Activated CD8-positive, alpha-beta T cell treated with anti-CD3 and anti-CD28 coated beads, Interleukin-2, amount 10 ng/mL, durations not matched to agents 7 days and 5 days (primary cell): ENCODE data around the gene INTS13. TPM values are rescaled to one million over a fixed set of nuclear protein-coding genes. Genes with fewer than 3 reads are reported as not detected.

Source experiments
- ATAC-seq: fragments of 150-1000 bp; cut with Tn5 transposase; one replicate; pipeline ENCODE4 v1.10.0; 2021; ENCODE audit warnings: moderate library complexity
- CTCF ChIA-PET: fragments of 350-600 bp; sonication (Branson Sonifier 250); formaldehyde crosslinking; loops from one replicate; lab custom pipeline; 2021; ENCODE audit warnings: antibody characterized with exemption; lab: Charles Lee
- POLR2A ChIA-PET: fragments of 350-600 bp; sonication (Branson Sonifier 250); formaldehyde crosslinking; loops from one replicate; lab custom pipeline; 2021; ENCODE audit warnings: antibody characterized with exemption; lab: Charles Lee
- DNase-seq: peaks from one replicate; pipeline ENCODE4 v3.0.0-alpha.2; 2020
- H3K27ac Mint-ChIP-seq: one replicate; pipeline ENCODE4 v1.8.0; 2021; ENCODE audit warnings: mild to moderate bottlenecking, mixed read lengths
- H3K27me3 Mint-ChIP-seq: one replicate; pipeline ENCODE4 v1.8.0; 2021; ENCODE audit warnings: low read depth, mixed read lengths
- H3K36me3 Mint-ChIP-seq: one replicate; pipeline ENCODE4 v1.8.0; 2021; ENCODE audit warnings: low read depth, mixed read lengths
- H3K4me1 Mint-ChIP-seq: one replicate; pipeline ENCODE4 v1.8.0; 2021; ENCODE audit warnings: low read depth, mixed read lengths
- H3K4me3 Mint-ChIP-seq: one replicate; pipeline ENCODE4 v1.8.0; 2021; ENCODE audit warnings: mild to moderate bottlenecking, mixed read lengths
- H3K9me3 Mint-ChIP-seq: one replicate; pipeline ENCODE4 v1.8.0; 2022; ENCODE audit warnings: mixed read lengths; ENCODE audit not compliant: insufficient read depth
- total RNA-seq, 2 experiments: library from RNA; stranded (reverse); gene quantifications; one replicate each; pipeline ENCODE4 v1.2.3, GENCODE V29; 2021

Gene INTS13
- total RNA-seq, 2 experiments from 2014 or later = 52.8 to 58.3 TPM

GRCh38 chr12:26953447-26953846 lies 15.7 kb upstream of the INTS13 start:
- no peaks in the 10 kb centered on the region for H3K27me3 Mint-ChIP-seq
- CTCF ChIA-PET = interaction anchor here (1.4 kb wide), 2 partner anchors 11 to 12 kb away, joined by 5 to 6 read pairs; no protein-coding TSS in a partner anchor
- no peak for ATAC-seq

GRCh38 chr12:26948309-26948708 lies 10.5 kb upstream of the INTS13 start:
- CTCF ChIA-PET = no interaction called here
- no peak overlapping the region for H3K27ac Mint-ChIP-seq
- H3K9me3 Mint-ChIP-seq = peaks cover 25% of the 10 kb centered on the region
- ATAC-seq = no peak
- POLR2A ChIA-PET = no interaction called here
- H3K4me3 Mint-ChIP-seq = no peak overlapping the region
- H3K4me1 Mint-ChIP-seq = peaks cover 56% of the 10 kb centered on the region
- peaks cover 70% of the 10 kb centered on the region for H3K36me3 Mint-ChIP-seq
- H3K27me3 Mint-ChIP-seq = no peaks in the 10 kb centered on the region
- DNase-seq = no peak

More at GRCh38 chr12:26953447-26953846, 15.7 kb upstream of the INTS13 start:
- no peak for DNase-seq
- no peak overlapping the region for H3K27ac Mint-ChIP-seq
- peaks cover 2% of the 10 kb centered on the region for H3K9me3 Mint-ChIP-seq
- H3K4me1 Mint-ChIP-seq = peaks cover 29% of the 10 kb centered on the region
- peaks cover 58% of the 10 kb centered on the region for H3K36me3 Mint-ChIP-seq
- POLR2A ChIA-PET = no interaction called here
- H3K4me3 Mint-ChIP-seq = no peak overlapping the region

- Mint-ChIP-seq H3K27me3 (no peaks in the 10 kb centered on the region), H3K27ac (peak overlapping the region; percentile 94), H3K4me3 (peak overlapping the region; percentile 95), H3K36me3 (peaks cover 51% of the 10 kb centered on the region), H3K9me3 (peaks cover 8% of the 10 kb centered on the region), H3K4me1 (peaks cover 47% of the 10 kb centered on the region)
- no peak for ATAC-seq
- CTCF ChIA-PET = interaction anchor here (1.0 to 3.4 kb wide), 4 partner anchors 13 to 108 kb away, joined by 3 to 13 read pairs (median 5); partner anchors contain the start of genes ITPR2 and TM7SF3
- no peak for DNase-seq
- POLR2A ChIA-PET = interaction anchor here (2.0 kb wide), 1 partner anchor 73 kb away, joined by 9 read pairs; the partner anchor contains the start of gene TM7SF3
Measured at GRCh38 chr12:26941215-26941594, 3.4 kb upstream of the INTS13 start.

- DNase-seq (peak; percentile 39), ATAC-seq (no peak)
- H3K4me1 Mint-ChIP-seq = peaks cover 48% of the 10 kb centered on the region
- H3K9me3 Mint-ChIP-seq = peaks cover 3% of the 10 kb centered on the region
- peaks cover 51% of the 10 kb centered on the region for H3K36me3 Mint-ChIP-seq
- H3K27me3 Mint-ChIP-seq = no peaks in the 10 kb centered on the region
- peak overlapping the region; percentile 94 for H3K27ac Mint-ChIP-seq
- CTCF ChIA-PET = interaction anchor here (1.0 to 3.4 kb wide), 4 partner anchors 14 to 108 kb away, joined by 3 to 13 read pairs (median 5); partner anchors contain the start of genes ITPR2 and TM7SF3
- POLR2A ChIA-PET = interaction anchor here (2.0 kb wide), 1 partner anchor 73 kb away, joined by 9 read pairs; the partner anchor contains the start of gene TM7SF3
- H3K4me3 Mint-ChIP-seq = peak overlapping the region; percentile 95
Measured at GRCh38 chr12:26940516-26941214, 2.9 kb upstream of the INTS13 start.

- peaks cover 53% of the 10 kb centered on the region for H3K36me3 Mint-ChIP-seq
- H3K27me3 Mint-ChIP-seq = no peaks in the 10 kb centered on the region
- H3K9me3 Mint-ChIP-seq = peaks cover 3% of the 10 kb centered on the region
- CTCF ChIA-PET = interaction anchor here (0.7 kb wide), 1 partner anchor 108 kb away, joined by 3 read pairs; no protein-coding TSS in a partner anchor
- no peak for ATAC-seq
- peak overlapping the region; percentile 95 for H3K4me3 Mint-ChIP-seq
- peak overlapping the region; percentile 34 for H3K27ac Mint-ChIP-seq
- DNase-seq = no peak
- H3K4me1 Mint-ChIP-seq = peaks cover 53% of the 10 kb centered on the region
- POLR2A ChIA-PET = interaction anchor here (1.7 kb wide), 1 partner anchor 108 kb away, joined by 4 read pairs; no protein-coding TSS in a partner anchor
Measured at GRCh38 chr12:26939953-26940352, 2.2 kb upstream of the INTS13 start.

- POLR2A ChIA-PET = interaction anchor here (1.2 to 1.7 kb wide), 2 partner anchors 15 to 107 kb away, joined by 3 to 4 read pairs; no protein-coding TSS in a partner anchor
- Mint-ChIP-seq H3K9me3 (peaks cover 3% of the 10 kb centered on the region), H3K27me3 (no peaks in the 10 kb centered on the region), H3K36me3 (peaks cover 56% of the 10 kb centered on the region), H3K27ac (peak overlapping the region; percentile 98), H3K4me1 (peaks cover 57% of the 10 kb centered on the region), H3K4me3 (peak overlapping the region; percentile 95)
- no peak for DNase-seq
- CTCF ChIA-PET = interaction anchor here (0.7 to 1.0 kb wide), 2 partner anchors 75 to 107 kb away, joined by 3 to 4 read pairs; partner anchors contain the start of gene TM7SF3
- no peak for ATAC-seq
Measured at GRCh38 chr12:26939192-26939832, 1.5 kb upstream of the INTS13 start.

GRCh38 chr12:26938701-26939062 lies 901 bp upstream of the INTS13 start:
- peak; percentile 44 for DNase-seq
- Mint-ChIP-seq H3K27me3 (no peaks in the 10 kb centered on the region), H3K9me3 (no peaks in the 10 kb centered on the region), H3K27ac (peak overlapping the region; percentile 98), H3K36me3 (peaks cover 54% of the 10 kb centered on the region), H3K4me1 (peaks cover 54% of the 10 kb centered on the region), H3K4me3 (peak overlapping the region; percentile 95)
- no peak for ATAC-seq
- ChIA-PET CTCF (interaction anchor here (1.0 kb wide), 1 partner anchor 75 kb away, joined by 4 read pairs; the partner anchor contains the start of gene TM7SF3), POLR2A (interaction anchor here (1.2 to 1.7 kb wide), 2 partner anchors 16 to 107 kb away, joined by 3 to 4 read pairs; no protein-coding TSS in a partner anchor)

- Mint-ChIP-seq H3K27me3 (no peaks in the 10 kb centered on the region), H3K4me3 (peak overlapping the region; percentile 95), H3K4me1 (peaks cover 54% of the 10 kb centered on the region), H3K36me3 (peaks cover 54% of the 10 kb centered on the region), H3K9me3 (no peaks in the 10 kb centered on the region), H3K27ac (peak overlapping the region; percentile 98)
- DNase-seq (no peak), ATAC-seq (no peak)
- CTCF ChIA-PET = interaction anchor here (1.4 kb wide), 1 partner anchor 77 kb away, joined by 5 read pairs; the partner anchor contains the start of gene TM7SF3
- POLR2A ChIA-PET = interaction anchor here (1.0 kb wide), 1 partner anchor 105 kb away, joined by 4 read pairs; no protein-coding TSS in a partner anchor
Measured at GRCh38 chr12:26937443-26937862, 328 bp downstream of the INTS13 start.

- Mint-ChIP-seq H3K4me1 (peaks cover 54% of the 10 kb centered on the region), H3K4me3 (peak overlapping the region; percentile 95), H3K36me3 (peaks cover 55% of the 10 kb centered on the region), H3K27ac (peak overlapping the region; percentile 98), H3K27me3 (no peaks in the 10 kb centered on the region), H3K9me3 (no peaks in the 10 kb centered on the region)
- ChIA-PET POLR2A (interaction anchor here (1.0 to 1.1 kb wide), 2 partner anchors 104 to 105 kb away, joined by 4 read pairs; partner anchors contain the start of gene ITPR2), CTCF (interaction anchor here (1.2 to 2.2 kb wide), 4 partner anchors 11 to 78 kb away, joined by 3 to 7 read pairs (median 6); partner anchors contain the start of gene TM7SF3)
- ATAC-seq (no peak), DNase-seq (peak; percentile 35)
Measured at GRCh38 chr12:26936559-26937442, 980 bp downstream of the INTS13 start.

- Mint-ChIP-seq H3K36me3 (peaks cover 57% of the 10 kb centered on the region), H3K4me3 (peak overlapping the region; percentile 95), H3K27me3 (no peaks in the 10 kb centered on the region), H3K27ac (peak overlapping the region; percentile 98), H3K9me3 (no peaks in the 10 kb centered on the region), H3K4me1 (peaks cover 53% of the 10 kb centered on the region)
- CTCF ChIA-PET = interaction anchor here (1.2 to 2.2 kb wide), 4 partner anchors 10 to 78 kb away, joined by 3 to 7 read pairs (median 6); partner anchors contain the start of gene TM7SF3
- POLR2A ChIA-PET = interaction anchor here (0.7 to 1.1 kb wide), 2 partner anchors 56 to 103 kb away, joined by 3 to 4 read pairs; partner anchors contain the start of gene ITPR2
- no peak for ATAC-seq
- peak; percentile 30 for DNase-seq
Measured at GRCh38 chr12:26935636-26936378, 2.0 kb downstream of the INTS13 start.
